Body of pancreas (tissue), 4 donors: ENCODE data around the gene NR1H3. TPM values are rescaled to one million over a fixed set of nuclear protein-coding genes. Genes with fewer than 3 reads are reported as not detected.

ENCODE experiments used
- ATAC-seq: fragments of 150-250 bp; one replicate; pipeline ENCODE4 v1.9.1; 2016
- DNase-seq, 4 donors: peaks; one replicate each; pipeline ENCODE4 v3.0.0-alpha.2; 2019
- H3K27ac ChIP-seq, 4 donors: fragments of 200-600 bp; sonication (generic); 1 replicate in 3 of 4; 2 replicates in 1 of 4; pipeline versions ENCODE4 v1.5.1 to v1.6.1; 2016 to 2019; ENCODE audit warnings: mild to moderate bottlenecking in 1 of 4, mixed read lengths in 1 of 4, moderate library complexity in 1 of 4
- H3K27me3 ChIP-seq, 2 donors: fragments of 200-600 bp; sonication (generic); one replicate each; pipeline ENCODE4 v1.6.0; 2016; ENCODE audit warnings: mild to moderate bottlenecking in 1 of 2
- H3K36me3 ChIP-seq, 2 donors: fragments of 200-600 bp; sonication (generic); replicated peaks in 1 of 2; 2 replicates each; pipeline ENCODE4 v1.5.1; 2016; ENCODE audit warnings: low read depth in 2 of 2; ENCODE audit not compliant: insufficient read depth in 1 of 2
- H3K4me1 ChIP-seq: fragments of 200-600 bp; sonication (generic); one replicate; pipeline ENCODE4 v1.6.0; 2016
- H3K4me3 ChIP-seq, 2 donors: fragments of 200-600 bp; sonication (generic); 1 replicate in 1 of 2; 2 replicates in 1 of 2; pipeline ENCODE4 v1.5.1; 2016 to 2019
- H3K9me3 ChIP-seq, 3 donors: fragments of 200-600 bp; sonication (generic); 1 replicate in 2 of 3; 2 replicates in 1 of 3; pipeline ENCODE4 v1.5.1; 2016
- POLR2A ChIP-seq, 3 donors: fragments of 450-650 bp; IDR thresholded peaks; one replicate each; pipeline ENCODE4 v1.6.1; 2016; ENCODE audit warnings: antibody characterized with exemption in 3 of 3, mild to moderate bottlenecking in 2 of 3
- WGBS, 2 donors: methylation state at CpG; one replicate each; pipeline ENCODE4 v1.1.5; 2017; 5-methylcytosine and 5-hydroxymethylcytosine counted together
- intact Hi-C: fragments of 100-400 bp; cut with DNase I; formaldehyde crosslinking; loops from one replicate; pipeline ENCODE4 v1.15.1; 2023
- total RNA-seq, 2 donors: library from RNA; depleted of rRNA; stranded (reverse); fragments of >200 nt; gene quantifications; one replicate each; pipeline ENCODE4 v1.1.0, GENCODE V29; 2016
- TF ChIP-seq, protein P1 (sequence below), 7 experiments: fragments of 450-650 bp in 4 of 7; fragments of 200-600 bp in 3 of 7; sonication (generic) in 3 of 7; IDR thresholded peaks; one replicate each; pipeline ENCODE4 v1.5.1; 2016 to 2019; ENCODE audit warnings: antibody characterized with exemption in 7 of 7

The NR1H3 gene
- total RNA-seq, 2 donors from 2014 or later, result 17.9 to 33.9 TPM

DNA sequence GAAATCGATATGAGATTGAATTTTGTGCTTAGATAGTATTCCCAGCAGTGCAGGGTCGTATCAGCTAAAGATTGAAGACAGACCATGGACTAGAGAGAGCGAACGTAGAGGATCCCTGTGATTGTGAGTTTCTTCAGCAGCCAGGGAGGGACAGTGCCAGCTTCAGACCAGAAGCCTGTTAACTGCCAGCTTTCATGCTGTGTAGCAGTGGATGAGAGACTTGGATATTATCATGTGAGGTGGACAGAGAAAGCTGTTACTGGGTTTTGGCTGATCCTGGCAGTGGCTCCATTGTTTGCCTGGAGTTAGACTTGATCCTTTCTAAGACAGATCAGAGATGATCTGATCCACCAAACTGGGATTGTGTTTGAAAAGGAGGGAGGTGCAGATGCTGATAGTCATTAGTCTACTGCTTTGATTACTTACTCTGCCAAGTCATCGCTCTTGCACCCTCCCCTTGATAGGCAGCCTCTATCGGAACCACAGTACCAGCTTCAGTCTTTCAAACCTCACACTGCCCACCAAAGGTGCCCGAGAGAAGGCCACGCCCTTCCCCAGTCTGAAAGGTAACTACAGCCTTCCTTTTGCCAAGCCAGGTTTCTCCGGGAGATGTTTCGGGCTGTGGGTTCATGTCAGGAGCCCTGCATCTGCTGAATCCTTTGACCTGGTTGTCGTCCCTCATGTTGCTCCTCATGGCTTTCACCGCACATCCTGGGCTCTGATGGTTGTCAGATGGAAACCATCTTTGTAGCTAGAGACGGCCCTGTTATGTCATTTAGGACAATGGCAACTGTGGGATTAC lies 28.4 kb downstream of the NR1H3 start:
- H3K4me1 ChIP-seq, result no peaks in the 10 kb centered on the region
- WGBS, 2 donors, result 93% methylated on average over 13 of the region's 13 CpGs
- DNase-seq, result no peak
- intact Hi-C loops, result no loop called here
- no peak for TF ChIP-seq POLR2A (IDR thresholded peaks at IDR 0.05)
- TF ChIP-seq, protein P1, sequence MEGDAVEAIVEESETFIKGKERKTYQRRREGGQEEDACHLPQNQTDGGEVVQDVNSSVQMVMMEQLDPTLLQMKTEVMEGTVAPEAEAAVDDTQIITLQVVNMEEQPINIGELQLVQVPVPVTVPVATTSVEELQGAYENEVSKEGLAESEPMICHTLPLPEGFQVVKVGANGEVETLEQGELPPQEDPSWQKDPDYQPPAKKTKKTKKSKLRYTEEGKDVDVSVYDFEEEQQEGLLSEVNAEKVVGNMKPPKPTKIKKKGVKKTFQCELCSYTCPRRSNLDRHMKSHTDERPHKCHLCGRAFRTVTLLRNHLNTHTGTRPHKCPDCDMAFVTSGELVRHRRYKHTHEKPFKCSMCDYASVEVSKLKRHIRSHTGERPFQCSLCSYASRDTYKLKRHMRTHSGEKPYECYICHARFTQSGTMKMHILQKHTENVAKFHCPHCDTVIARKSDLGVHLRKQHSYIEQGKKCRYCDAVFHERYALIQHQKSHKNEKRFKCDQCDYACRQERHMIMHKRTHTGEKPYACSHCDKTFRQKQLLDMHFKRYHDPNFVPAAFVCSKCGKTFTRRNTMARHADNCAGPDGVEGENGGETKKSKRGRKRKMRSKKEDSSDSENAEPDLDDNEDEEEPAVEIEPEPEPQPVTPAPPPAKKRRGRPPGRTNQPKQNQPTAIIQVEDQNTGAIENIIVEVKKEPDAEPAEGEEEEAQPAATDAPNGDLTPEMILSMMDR (IDR thresholded peaks at IDR 0.05), result no peak
- no peak for ATAC-seq
- H3K9me3 ChIP-seq, result no peaks in the 10 kb centered on the region
- peaks cover 36 to 71% of the 10 kb centered on the region in 2 donors for H3K36me3 ChIP-seq
- H3K4me3 ChIP-seq, result no peak overlapping the region
- H3K27ac ChIP-seq, result no peak overlapping the region
- H3K27me3 ChIP-seq, result no peaks in the 10 kb centered on the region

DNA sequence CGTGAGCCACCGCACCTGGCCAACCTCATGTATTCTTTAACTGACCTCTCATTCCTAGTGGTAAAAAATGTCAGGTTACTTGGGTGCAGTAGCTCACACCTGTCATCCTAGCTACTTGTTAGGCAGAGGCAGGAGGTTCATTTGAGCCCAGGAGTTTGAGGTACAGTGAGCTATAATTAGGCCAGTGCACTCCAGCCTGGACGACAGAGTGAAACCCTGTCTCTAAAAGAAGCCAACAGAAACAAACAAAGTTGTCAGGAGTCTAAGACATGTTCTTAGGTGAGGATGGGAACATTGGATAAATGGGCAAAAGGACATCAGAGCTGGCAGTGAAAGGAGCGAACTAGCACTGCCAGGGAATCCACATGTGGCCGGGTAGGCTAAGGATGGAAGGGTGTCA lies 30.3 kb downstream of the NR1H3 start:
- TF ChIP-seq, protein P1 (IDR thresholded peaks at IDR 0.05), result no peak
- TF ChIP-seq POLR2A (IDR thresholded peaks at IDR 0.05), result no peak
- H3K4me1 ChIP-seq, result no peaks in the 10 kb centered on the region
- intact Hi-C loops, result no loop called here

DNA sequence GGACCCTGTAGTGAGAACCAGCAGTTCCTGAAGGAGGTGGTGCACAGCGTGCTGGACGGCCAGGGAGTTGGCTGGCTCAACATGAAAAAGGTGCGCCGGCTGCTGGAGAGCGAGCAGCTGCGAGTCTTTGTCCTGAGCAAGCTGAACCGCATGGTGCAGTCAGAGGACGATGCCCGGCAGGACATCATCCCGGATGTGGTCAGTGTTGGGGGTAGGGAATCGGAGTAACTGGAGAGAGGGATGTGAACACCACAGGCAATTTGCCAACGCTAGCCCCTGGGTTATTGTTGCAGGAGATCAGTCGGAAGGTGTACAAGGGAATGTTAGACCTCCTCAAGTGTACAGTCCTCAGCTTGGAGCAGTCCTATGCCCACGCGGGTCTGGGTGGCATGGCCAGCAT lies 32.1 kb downstream of the NR1H3 start:
- H3K4me1 ChIP-seq, result no peaks in the 10 kb centered on the region
- no peak overlapping the region for H3K4me3 ChIP-seq
- no peak for TF ChIP-seq POLR2A (IDR thresholded peaks at IDR 0.05)
- TF ChIP-seq, protein P1 (IDR thresholded peaks at IDR 0.05), result no peak
- H3K27ac ChIP-seq, result no peak overlapping the region
- ATAC-seq (no peak), DNase-seq (no peak)
- H3K36me3 ChIP-seq, result peaks cover 19 to 59% of the 10 kb centered on the region in 2 donors
- H3K9me3 ChIP-seq, result no peaks in the 10 kb centered on the region
- intact Hi-C loops, result no loop called here
- 91 to 93% methylated on average over 13 to 15 of the region's 15 CpGs for WGBS, 2 donors
- H3K27me3 ChIP-seq, result no peaks in the 10 kb centered on the region

More for the DNA sequence above, 30.3 kb downstream of the NR1H3 start:
- Histone ChIP-seq H3K27me3 (no peaks in the 10 kb centered on the region), H3K27ac (no peak overlapping the region), H3K36me3 (peaks cover 27 to 67% of the 10 kb centered on the region in 2 donors), H3K9me3 (no peaks in the 10 kb centered on the region), H3K4me3 (no peak overlapping the region)
- ATAC-seq, result no peak
- 86 to 90% methylated on average over 5 of the region's 5 CpGs for WGBS, 2 donors
- no peak for DNase-seq

DNA sequence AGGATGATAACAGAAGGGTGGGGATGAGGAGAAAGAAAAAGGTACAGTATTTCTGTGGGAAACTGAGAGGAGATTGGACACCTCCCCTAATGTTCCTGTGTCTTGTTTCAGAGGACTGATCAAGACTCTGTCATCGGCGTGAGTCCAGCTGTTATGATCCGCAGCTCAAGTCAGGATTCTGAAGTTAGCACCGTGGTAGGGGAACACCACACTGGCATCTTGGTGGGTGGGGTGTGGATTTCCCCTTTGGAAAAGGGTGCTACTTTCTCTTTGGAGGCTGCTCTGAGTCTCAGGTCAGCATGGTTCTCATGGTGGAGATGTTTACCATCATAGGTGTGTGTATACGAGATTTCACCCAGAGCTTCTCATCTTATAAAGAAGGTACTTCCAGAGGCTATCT lies 37.6 kb downstream of the NR1H3 start:
- H3K4me3 ChIP-seq, result no peak overlapping the region
- no peaks in the 10 kb centered on the region for H3K4me1 ChIP-seq
- no peak overlapping the region for H3K27ac ChIP-seq
- 90 to 91% methylated on average over 5 of the region's 5 CpGs for WGBS, 2 donors
- intact Hi-C loops, result no loop called here
- TF ChIP-seq POLR2A (IDR thresholded peaks at IDR 0.05), result no peak
- TF ChIP-seq, protein P1 (IDR thresholded peaks at IDR 0.05), result no peak
- no peak for ATAC-seq
- no peaks in the 10 kb centered on the region for H3K27me3 ChIP-seq
- no peak for DNase-seq
- H3K36me3 ChIP-seq, result peaks cover 13 to 47% of the 10 kb centered on the region in 2 donors
- no peaks in the 10 kb centered on the region for H3K9me3 ChIP-seq

DNA sequence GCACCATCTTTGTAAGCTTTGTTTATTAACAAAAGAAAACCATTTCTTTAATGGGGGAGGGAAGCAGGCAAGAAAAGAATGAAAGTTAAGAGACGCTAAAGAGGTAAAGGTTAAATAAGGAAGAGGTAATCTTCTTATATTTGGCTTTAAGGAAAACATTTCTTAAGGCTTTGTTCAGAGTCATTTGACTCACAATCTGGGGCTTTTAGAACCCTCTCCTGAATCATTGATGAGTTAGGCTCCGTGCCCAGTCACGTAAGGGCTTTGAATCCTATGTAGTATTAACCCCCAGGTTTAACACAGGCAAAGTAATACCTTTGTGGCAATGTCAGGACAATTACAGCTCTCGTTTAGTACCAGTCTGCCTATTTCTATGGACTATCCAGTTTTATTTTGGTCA lies 38.2 kb downstream of the NR1H3 start:
- Histone ChIP-seq H3K4me3 (no peak overlapping the region), H3K4me1 (no peaks in the 10 kb centered on the region), H3K36me3 (peaks cover 8 to 41% of the 10 kb centered on the region in 2 donors), H3K9me3 (no peaks in the 10 kb centered on the region), H3K27me3 (no peaks in the 10 kb centered on the region), H3K27ac (no peak overlapping the region)
- TF ChIP-seq POLR2A (IDR thresholded peaks at IDR 0.05), result no peak
- TF ChIP-seq, protein P1 (IDR thresholded peaks at IDR 0.05), result no peak
- ATAC-seq (no peak), DNase-seq (no peak)
- WGBS, 2 donors, result 88 to 92% methylated on average over 4 of the region's 4 CpGs
- intact Hi-C loops, result no loop called here
